Gastrocnemius medialis (tissue), 4 donors: ENCODE results near the gene PATJ. TPM values are rescaled to one million over a fixed set of nuclear protein-coding genes. Genes with fewer than 3 reads are reported as not detected.
"Not testable (repeated sequence)": the region's sequence is repeated elsewhere in the genome, so short reads cannot be mapped to it uniquely, and the experiment has no call there.

ENCODE experiments used
- ATAC-seq, 2 donors: fragments of 150-250 bp; one replicate each; pipeline ENCODE4 v1.9.1; 2016
- DNase-seq, 2 donors: peaks; one replicate each; pipeline ENCODE4 v3.0.0-alpha.2; 2019
- H3K27ac ChIP-seq, 4 donors: fragments of 200-600 bp; sonication (generic); 1 replicate in 1 of 4; 2 replicates in 3 of 4; pipeline ENCODE4 v1.5.1; 2016 to 2018; ENCODE audit warnings: mild to moderate bottlenecking in 2 of 4, moderate library complexity in 1 of 4
- H3K27me3 ChIP-seq, 3 donors: fragments of 200-600 bp; sonication (generic) in 2 of 3; 1 replicate in 1 of 3; 2 replicates in 2 of 3; pipeline versions ENCODE4 v1.5.1 to v1.6.0; 2016 to 2019; ENCODE audit warnings: mild to moderate bottlenecking in 1 of 3, moderate library complexity in 1 of 3
- H3K36me3 ChIP-seq, 2 donors: fragments of 200-600 bp; sonication (generic) in 1 of 2; one replicate each; pipeline ENCODE4 v1.5.1; 2017 to 2018
- H3K4me1 ChIP-seq, 2 donors: fragments of 200-600 bp; sonication (generic) in 1 of 2; one replicate each; pipeline ENCODE4 v1.5.1; 2016 to 2017; ENCODE audit warnings: mild to moderate bottlenecking in 2 of 2
- H3K4me3 ChIP-seq, 4 donors: fragments of 200-600 bp; sonication (generic) in 3 of 4; 1 replicate in 1 of 4; 2 replicates in 3 of 4; pipeline ENCODE4 v1.5.1; 2016 to 2019; ENCODE audit warnings: mild to moderate bottlenecking in 2 of 4
- H3K9me3 ChIP-seq, 3 donors: fragments of 200-600 bp; sonication (generic) in 2 of 3; 1 replicate in 1 of 3; 2 replicates in 2 of 3; pipeline ENCODE4 v1.5.1; 2016 to 2019
- CTCF ChIP-seq, 5 experiments: fragments of 450-650 bp in 3 of 5; fragments of 200-600 bp in 2 of 5; sonication (generic) in 2 of 5; IDR thresholded peaks in 4 of 5; conservative IDR thresholded peaks in 1 of 5; 1 replicate in 4 of 5; 2 replicates in 1 of 5; pipeline ENCODE4 v1.5.1; 2016 to 2019; ENCODE audit warnings: antibody characterized with exemption in 5 of 5, mild to moderate bottlenecking in 3 of 5, moderate library complexity in 3 of 5
- POLR2A ChIP-seq, 2 donors: fragments of 450-650 bp; IDR thresholded peaks; one replicate each; pipeline ENCODE4 v1.6.1; 2017; ENCODE audit warnings: antibody characterized with exemption in 2 of 2, mild to moderate bottlenecking in 2 of 2, moderate library complexity in 2 of 2
- in situ Hi-C, 4 donors: fragments of 200-750 bp; cut with MboI; loops; one replicate each; pipeline versions ENCODE4 v1.15.0 to v1.8.0; 2017; ENCODE audit warnings: low sequenced_read_pairs in 4 of 4
- intact Hi-C: fragments of 100-400 bp; cut with DNase I; formaldehyde crosslinking; loops from one replicate; pipeline ENCODE4 v1.15.1; 2023; ENCODE audit warnings: low total_unique reads
- total RNA-seq, 4 donors: library from RNA; depleted of rRNA; stranded (reverse); fragments of >200 nt; gene quantifications; one replicate each; pipeline versions ENCODE4 v1.1.0 to v1.2.3, GENCODE V29; 2016

The PATJ gene
- total RNA-seq, 4 donors from 2014 or later: 19.3 to 44.8 (median 26.0) TPM

- intact Hi-C loops (no loop called here), in situ Hi-C loops (no loop called here)
- Histone ChIP-seq H3K9me3 (no peaks in the 10 kb centered on the region), H3K4me3 (no peak overlapping the region), H3K27me3 (no peaks in the 10 kb centered on the region), H3K4me1 (peaks cover 0 to 7% of the 10 kb centered on the region in 2 donors), H3K36me3 (peaks cover 4 to 16% of the 10 kb centered on the region in 2 donors), H3K27ac (no peak overlapping the region)
- no peak for ATAC-seq
- DNase-seq: no peak
- TF ChIP-seq POLR2A (IDR thresholded peaks at IDR 0.05) (no peak), CTCF (IDR thresholded peaks at IDR 0.05 in 4 of 5, conservative IDR thresholded peaks at IDR 0.05 in 1 of 5) (no peak)
Observed at GRCh38 chr1:61875198-61875597, 132.9 kb downstream of the PATJ start.

GRCh38 chr1:61879887-61880474 is 137.7 kb downstream of the PATJ start:
- H3K27ac ChIP-seq: not testable (repeated sequence)

GRCh38 chr1:61887076-61887867 is 145.0 kb downstream of the PATJ start:
- DNase-seq (no peak), ATAC-seq (no peak)
- H3K27ac ChIP-seq: no peak overlapping the region
- in situ Hi-C loops (no loop called here), intact Hi-C loops (no loop called here)
- H3K4me3 ChIP-seq: no peak overlapping the region
- peaks cover 8 to 13% of the 10 kb centered on the region in 2 donors for H3K4me1 ChIP-seq
- H3K36me3 ChIP-seq: no peaks in the 10 kb centered on the region
- H3K27me3 ChIP-seq: no peaks in the 10 kb centered on the region
- TF ChIP-seq POLR2A (IDR thresholded peaks at IDR 0.05): no peak
- TF ChIP-seq CTCF (IDR thresholded peaks at IDR 0.05 in 4 of 5, conservative IDR thresholded peaks at IDR 0.05 in 1 of 5): no peak
- no peaks in the 10 kb centered on the region for H3K9me3 ChIP-seq

More at GRCh38 chr1:61879887-61880474, 137.7 kb downstream of the PATJ start:
- H3K9me3 ChIP-seq, DNase-seq, H3K36me3 ChIP-seq, ATAC-seq, H3K27me3 ChIP-seq, in situ Hi-C loops, intact Hi-C loops, H3K4me1 ChIP-seq, H3K4me3 ChIP-seq: not testable (repeated sequence)

- TF ChIP-seq CTCF (IDR thresholded peaks at IDR 0.05 in 4 of 5, conservative IDR thresholded peaks at IDR 0.05 in 1 of 5): no peak
- no peak for TF ChIP-seq POLR2A (IDR thresholded peaks at IDR 0.05)
- H3K27ac ChIP-seq: no peak overlapping the region
- in situ Hi-C loops: no loop called here
Observed at GRCh38 chr1:61887931-61888564, 145.8 kb downstream of the PATJ start.

GRCh38 chr1:61888808-61889207 is 146.5 kb downstream of the PATJ start:
- no peak overlapping the region for H3K4me3 ChIP-seq
- no peak for TF ChIP-seq POLR2A (IDR thresholded peaks at IDR 0.05)
- TF ChIP-seq CTCF (IDR thresholded peaks at IDR 0.05 in 4 of 5, conservative IDR thresholded peaks at IDR 0.05 in 1 of 5): no peak
- ATAC-seq (no peak), DNase-seq (no peak)
- H3K9me3 ChIP-seq: no peaks in the 10 kb centered on the region
- no peaks in the 10 kb centered on the region for H3K27me3 ChIP-seq
- in situ Hi-C loops (no loop called here), intact Hi-C loops (no loop called here)
- H3K27ac ChIP-seq: no peak overlapping the region
- H3K36me3 ChIP-seq: no peaks in the 10 kb centered on the region
- H3K4me1 ChIP-seq: peaks cover 8 to 13% of the 10 kb centered on the region in 2 donors

More at GRCh38 chr1:61887931-61888564, 145.8 kb downstream of the PATJ start:
- Histone ChIP-seq H3K27me3 (no peaks in the 10 kb centered on the region), H3K36me3 (no peaks in the 10 kb centered on the region), H3K4me1 (peaks cover 8 to 13% of the 10 kb centered on the region in 2 donors), H3K4me3 (no peak overlapping the region), H3K9me3 (no peaks in the 10 kb centered on the region)
- DNase-seq (no peak), ATAC-seq (no peak)
- intact Hi-C loops: no loop called here

- ATAC-seq, H3K27ac ChIP-seq, H3K27me3 ChIP-seq, H3K4me3 ChIP-seq, in situ Hi-C loops, H3K9me3 ChIP-seq, DNase-seq, H3K36me3 ChIP-seq, intact Hi-C loops: not testable (repeated sequence)
- peaks cover 8 to 13% of the 10 kb centered on the region in 2 donors for H3K4me1 ChIP-seq
Observed at GRCh38 chr1:61890435-61890834, 148.2 kb downstream of the PATJ start.
